Measurements from ENCODE around the gene NKD1. TPM values are rescaled to one million over a fixed set of nuclear protein-coding genes. Genes with fewer than 3 reads are reported as not detected.

The NKD1 gene
- total RNA-seq, 1 donor from 2014 or later, result 2.4 TPM

DNA sequence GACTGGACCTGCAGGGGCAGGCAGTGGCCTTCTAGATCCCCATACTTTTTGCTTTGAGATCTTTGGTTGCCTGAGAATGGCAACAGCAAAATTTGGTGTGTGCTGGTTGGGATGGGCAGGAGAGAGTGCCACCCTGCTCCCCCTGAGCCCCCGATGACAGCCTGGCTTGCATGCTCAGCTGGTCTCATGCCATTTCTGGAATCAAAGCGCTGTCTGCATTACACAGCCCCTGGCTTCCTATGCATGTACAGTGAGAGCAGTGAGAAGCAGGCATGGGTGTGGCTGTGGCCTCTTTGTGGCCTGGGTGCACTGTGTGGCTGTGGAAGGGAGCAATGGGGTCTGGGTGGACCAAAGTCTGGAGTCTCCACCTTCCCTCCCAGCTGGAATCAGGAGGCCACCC lies 47.7 kb downstream of the NKD1 start:
- FAIRE-seq (no peak), DNase-seq (ENCODE audit: low spot score in 2 of 2) (no peak)

DNA sequence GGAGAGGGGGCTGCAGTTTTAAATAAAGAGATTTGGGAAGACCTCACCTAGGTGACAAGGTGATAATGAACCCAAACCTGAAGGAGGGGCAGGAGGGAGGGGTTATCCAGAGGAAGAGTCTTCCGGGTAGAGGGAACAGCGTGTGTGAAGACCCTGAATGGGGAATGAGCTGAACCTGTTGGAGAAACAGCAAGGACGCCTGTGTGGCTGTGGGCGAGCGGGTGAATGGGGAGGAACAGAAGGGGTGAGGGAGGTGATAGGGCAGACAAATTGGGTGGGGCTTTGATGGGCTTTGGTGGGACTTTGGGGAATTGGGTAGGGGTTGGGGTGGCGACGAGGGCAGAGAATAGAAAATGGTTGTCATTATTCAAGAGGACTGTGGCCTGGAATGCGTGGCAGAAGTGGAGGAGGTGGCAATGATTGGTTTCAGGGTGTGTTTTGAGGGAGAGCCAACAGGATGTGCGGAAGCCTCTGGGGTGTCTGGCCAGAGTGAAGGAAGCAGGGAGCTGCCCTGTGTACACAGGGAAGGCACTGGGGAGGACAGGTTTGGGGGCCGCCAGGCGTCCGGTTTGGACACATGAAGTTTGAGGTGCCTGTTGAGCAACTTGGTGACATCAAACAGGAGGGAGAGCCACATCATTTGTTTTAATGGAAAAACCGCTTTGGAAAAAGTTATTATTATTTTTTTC lies 48.7 kb downstream of the NKD1 start:
- no peak for DNase-seq (ENCODE audit: low spot score in 2 of 2)
- no peak for FAIRE-seq

DNA sequence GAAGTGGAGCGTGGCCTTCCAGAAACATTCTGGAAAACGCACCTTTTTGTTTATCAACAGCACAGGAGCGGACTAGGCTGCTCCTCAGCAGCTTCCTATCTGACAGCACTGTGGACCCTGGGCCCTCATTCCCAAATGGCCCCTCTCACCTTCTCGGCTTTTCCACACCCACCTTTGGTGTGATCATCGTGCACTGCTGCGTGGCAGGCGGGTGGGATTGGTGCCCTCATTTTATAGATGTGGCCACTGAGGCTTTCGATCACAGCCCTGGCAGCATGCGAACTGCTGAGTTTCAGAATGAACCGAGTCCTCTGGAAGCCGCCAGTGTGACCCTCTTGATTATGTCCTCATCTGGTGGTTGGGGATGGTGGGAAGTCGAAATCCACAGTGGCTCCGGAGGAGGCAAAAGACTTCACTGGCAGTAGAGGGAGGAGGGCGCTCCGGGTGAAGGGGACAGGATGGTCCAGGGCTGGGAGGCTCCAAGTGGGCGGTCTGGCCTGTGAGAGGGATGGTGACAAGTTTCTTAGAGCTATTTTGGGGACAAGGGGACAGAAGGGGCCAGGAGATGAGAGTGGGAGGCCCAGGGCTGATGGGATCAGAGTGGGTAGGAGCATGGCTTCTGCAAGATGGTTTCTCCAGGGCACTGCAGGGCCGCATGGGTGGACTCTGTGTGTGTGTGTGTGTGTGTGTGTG lies 49.5 kb downstream of the NKD1 start:
- FAIRE-seq (no peak), DNase-seq (ENCODE audit: low spot score in 2 of 2) (no peak)

DNA sequence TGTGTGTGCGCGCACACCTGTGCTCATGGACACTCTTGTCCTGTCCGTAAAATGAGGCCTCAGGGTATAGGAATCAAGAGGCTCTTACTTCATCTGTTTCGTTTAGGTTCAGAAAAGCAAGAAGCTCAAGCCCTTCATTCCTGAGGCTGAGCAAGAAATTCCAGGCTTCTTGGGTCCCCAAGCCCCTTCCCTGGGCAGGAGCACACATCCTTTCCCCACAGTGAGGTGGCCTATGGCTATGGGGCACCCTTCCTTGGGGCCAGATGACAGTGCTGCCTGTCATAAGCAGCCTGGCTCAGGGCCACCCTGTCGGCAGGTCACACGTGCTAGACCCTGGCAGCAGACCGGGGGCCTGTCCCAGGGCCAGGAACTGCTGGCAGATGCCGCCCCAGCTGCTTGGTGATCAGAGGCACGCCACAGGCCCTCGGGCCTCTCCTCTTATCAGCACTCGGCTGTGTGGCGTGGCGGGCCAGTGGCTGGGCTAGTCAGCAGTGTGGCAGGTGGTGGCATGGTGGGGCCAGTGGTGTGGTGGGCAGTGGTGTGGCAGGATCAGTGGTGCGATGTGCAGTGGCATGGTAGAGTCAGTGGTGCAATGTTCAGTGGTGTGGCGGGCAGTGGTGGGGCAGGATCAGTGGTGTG lies 50.2 kb downstream of the NKD1 start:
- no peak for DNase-seq (ENCODE audit: low spot score in 2 of 2)
- FAIRE-seq, result no peak

DNA sequence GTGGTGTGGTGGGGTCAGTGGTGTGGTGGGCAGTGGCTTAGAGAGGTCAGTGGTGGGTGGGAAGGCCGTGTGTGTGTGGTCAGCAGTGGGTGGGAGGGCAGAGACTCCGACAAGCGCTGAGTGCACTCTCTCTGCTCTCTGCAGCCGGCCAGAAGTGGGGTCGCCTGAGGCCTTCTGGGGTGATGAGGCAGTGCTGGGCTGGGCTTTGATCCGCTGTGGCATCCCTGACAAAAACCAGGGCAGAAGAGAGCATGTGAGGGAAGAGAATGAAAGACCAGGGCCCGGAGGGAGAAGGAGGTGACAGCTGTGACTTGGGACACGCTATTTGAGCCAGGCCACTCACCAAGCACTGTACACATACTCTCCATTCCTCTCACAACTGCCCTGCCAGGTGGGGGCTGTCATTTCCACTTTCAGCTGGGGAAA lies 50.8 kb downstream of the NKD1 start:
- DNase-seq (ENCODE audit: low spot score in 2 of 2), result no peak
- no peak for FAIRE-seq

DNA sequence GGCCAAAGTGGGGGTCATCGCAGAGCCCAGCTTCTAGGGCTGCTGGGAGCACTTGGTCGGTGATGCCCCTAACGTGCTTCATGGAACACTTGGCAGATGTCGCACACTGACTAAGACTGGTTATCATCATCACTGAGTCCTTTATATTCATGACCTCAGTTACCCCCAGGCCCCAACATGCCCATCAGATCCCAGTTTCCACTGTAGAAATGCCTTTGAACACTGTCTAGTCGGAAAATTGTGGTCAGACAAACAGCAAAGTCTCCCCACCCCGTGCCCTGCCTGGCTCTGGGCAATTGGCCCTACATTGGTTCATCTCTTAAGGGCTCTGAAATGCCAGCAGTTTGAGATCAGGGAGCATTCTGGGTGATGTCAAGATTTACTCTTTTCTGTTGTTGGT lies 51.3 kb downstream of the NKD1 start:
- DNase-seq (ENCODE audit: low spot score in 2 of 2) (no peak), FAIRE-seq (no peak)

DNA sequence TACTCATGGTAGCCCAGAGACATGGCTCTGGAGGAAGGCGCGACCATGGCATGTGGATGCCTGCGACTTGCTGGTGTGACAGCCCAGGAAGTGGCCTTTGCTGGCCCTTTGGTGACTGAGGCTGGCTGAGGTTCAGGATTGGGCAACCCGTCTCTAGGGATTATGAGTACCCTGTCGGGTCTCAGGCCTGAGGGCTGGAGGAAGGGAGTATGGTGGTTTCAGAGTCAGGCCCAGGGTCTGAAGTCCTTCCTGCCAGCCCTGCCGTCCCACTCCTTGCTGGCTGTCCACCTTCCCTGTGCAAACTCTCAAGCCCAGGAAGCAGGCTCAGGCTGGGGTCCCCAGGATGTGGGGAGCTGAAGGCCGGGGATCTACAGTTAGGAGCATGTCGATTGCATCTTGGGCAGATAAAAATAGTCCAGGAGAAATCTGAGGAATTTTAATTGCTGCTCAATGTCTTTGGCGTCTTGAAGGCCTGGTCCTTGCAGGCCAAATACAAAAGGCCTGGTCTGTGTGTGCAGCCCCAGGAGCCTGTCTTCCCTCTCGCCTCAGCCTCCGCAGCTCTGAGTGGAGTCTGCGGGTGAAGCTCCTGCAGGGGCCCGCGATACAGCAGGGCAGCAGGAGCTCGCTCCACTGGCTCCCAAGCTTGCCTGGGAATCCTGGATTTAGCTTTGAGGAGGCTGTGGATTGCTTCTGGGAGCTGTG lies 52.5 kb downstream of the NKD1 start:
- FAIRE-seq, result no peak
- DNase-seq (ENCODE audit: low spot score in 2 of 2), result no peak

DNA sequence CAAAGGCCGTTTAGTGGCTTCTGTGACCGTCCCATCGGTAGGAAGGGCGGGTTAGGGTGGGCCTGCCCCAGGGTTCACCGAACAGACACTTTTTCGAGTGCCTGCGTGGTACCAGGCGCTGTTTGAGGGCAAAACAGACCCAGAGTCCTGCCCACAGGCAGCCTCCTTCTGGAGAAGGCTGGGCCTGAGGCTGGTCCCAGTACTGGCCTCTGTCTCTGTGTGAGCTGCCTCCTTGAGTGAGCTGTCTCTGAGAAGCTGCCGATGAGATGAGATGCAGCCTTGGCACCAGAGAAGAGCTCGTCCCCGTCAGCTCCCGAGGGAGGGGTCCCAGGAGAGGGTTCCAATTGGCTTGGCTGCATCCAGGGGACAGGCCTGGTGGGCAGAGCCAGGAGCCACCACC lies 53.1 kb downstream of the NKD1 start:
- FAIRE-seq (no peak), DNase-seq (ENCODE audit: low spot score in 2 of 2) (no peak)

DNA sequence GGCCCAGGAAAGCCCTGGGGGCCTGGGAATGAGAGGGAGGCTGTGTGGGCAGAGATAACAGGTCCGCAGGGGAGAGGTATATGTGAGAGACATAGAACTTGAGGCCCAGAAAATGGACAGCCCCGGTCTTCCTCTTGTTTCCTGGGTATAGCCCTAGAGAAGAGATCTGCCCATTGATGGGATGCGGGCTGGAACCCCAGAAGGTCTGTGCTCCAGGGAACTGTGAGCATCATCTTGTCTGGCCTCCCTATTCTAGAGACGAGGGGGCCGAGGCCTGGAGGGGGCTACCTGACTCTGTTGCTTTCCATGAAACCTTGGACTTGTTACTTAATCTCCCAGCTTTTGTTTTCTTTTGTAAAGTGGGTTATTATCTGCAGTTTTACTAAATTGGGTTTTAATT lies 53.9 kb downstream of the NKD1 start:
- FAIRE-seq (no peak), DNase-seq (ENCODE audit: low spot score in 2 of 2) (no peak)

DNA sequence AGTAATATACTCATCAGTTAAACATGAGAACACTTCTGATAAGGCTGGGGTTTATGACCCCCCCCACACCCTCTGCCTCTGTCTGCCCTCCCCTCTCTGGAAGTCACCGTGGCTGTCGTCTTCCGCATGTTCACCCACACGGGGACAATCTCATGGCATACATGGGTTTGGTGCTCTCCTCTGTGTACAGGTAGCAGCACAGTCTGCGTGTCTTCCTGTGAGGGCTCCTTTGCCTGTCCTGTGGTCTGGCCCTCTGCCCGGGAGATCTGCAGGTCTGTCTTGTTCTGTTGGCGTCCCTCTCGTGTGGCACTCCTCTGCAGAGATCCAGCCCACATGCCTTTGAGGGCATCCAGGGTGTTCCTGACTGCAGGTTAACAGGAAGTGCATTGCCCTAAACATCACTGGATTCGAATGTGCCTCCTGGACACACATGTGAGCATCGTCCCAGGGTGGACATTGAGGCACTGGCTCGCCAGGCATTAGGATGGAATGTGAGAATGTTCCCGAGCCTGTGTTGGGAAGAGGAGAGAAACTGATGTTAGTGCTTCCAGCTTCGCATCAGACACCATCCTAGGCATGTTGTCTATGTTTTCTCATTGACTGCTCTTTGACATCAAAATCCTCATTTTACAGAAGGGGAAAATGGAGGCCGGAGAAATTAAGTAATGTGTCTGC lies 54.5 kb downstream of the NKD1 start:
- no peak for FAIRE-seq

DNA sequence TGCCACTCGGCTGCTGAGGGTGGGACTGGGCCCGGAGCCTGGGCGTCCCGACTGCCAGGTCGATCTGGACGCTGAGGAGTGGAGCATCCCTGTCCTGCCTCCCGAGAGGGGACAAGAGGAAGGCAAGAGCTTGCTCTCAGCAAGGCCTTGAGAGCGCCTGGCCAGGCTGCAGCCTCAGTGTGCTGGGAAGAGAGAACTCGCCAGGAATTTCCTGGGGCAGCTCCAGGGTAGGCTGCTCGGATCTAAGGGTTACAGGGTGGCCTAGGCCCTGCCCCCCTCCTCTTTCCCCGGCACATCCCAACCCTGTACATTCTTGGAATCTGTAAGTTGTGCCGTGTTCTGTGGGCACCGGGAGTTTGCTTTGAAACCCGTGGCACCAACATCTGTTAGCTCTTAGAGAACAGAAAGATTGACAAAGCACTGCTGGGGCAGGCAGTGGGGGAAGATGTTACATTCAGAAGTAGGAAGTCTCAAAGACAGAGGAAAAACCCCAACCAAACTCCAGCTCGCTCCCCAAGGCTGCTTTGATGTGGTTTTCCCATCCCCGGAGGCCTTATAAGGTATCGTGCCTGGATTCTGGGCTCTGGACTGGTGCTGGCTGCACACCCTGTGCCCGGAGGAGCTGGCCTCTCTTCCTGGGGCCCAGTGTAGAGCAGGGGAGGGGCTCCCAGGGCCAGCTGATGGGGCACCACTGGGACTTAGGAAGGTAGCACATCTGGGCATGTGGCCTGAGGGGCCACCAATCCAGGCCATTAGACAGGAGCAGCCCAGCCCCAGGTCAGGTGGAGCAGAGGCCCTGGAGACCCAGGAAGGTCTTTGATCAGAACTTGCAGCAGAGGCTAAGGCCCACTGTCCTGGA lies 55.2 kb downstream of the NKD1 start:
- no peak for DNase-seq (ENCODE audit: low spot score in 2 of 2)

More for the DNA sequence above, 54.5 kb downstream of the NKD1 start:
- no peak for DNase-seq (ENCODE audit: low spot score in 2 of 2)

DNA sequence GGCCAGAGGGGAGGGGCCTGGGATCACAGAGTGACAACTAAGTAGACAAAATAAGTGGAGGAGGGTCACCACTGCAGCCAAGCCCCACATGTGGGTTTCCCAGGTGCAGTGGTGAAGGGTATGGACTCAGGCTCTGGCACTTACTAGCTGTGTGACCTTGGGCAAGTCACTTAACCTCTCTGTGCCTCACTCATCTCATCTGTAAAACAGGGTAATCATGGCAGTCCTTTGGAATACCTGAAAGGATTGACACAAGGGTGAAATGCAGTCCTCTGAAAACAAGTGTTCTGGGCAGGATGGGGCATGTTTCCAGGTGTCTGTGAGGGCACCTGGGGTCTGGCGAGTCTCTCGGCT lies 55.8 kb downstream of the NKD1 start:
- DNase-seq (ENCODE audit: low spot score in 2 of 2), result no peak
- FAIRE-seq, result no peak

More for the DNA sequence above, 55.2 kb downstream of the NKD1 start:
- FAIRE-seq, result no peak

DNA sequence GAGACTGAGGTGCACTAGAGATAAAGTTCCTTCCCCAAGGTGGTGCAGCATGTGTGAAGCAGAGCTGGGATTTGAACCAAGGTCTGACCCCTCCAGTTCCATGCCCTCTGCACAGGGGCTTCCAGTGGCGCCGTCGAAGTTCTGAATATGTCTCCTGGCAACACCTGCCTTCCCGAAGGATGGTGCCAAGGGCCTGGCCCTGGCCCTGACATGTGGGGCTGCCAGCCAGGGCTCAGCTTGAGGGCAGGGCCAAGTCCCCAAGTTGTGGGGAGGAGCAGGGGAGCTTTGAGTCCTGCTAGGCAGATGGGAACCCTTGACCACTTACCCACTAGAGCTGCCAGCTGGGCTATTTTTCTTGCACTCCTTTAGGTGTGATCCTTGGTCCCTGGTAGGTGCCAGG lies 56.4 kb downstream of the NKD1 start:
- no peak for DNase-seq (ENCODE audit: low spot score in 2 of 2)
- FAIRE-seq, result no peak

DNA sequence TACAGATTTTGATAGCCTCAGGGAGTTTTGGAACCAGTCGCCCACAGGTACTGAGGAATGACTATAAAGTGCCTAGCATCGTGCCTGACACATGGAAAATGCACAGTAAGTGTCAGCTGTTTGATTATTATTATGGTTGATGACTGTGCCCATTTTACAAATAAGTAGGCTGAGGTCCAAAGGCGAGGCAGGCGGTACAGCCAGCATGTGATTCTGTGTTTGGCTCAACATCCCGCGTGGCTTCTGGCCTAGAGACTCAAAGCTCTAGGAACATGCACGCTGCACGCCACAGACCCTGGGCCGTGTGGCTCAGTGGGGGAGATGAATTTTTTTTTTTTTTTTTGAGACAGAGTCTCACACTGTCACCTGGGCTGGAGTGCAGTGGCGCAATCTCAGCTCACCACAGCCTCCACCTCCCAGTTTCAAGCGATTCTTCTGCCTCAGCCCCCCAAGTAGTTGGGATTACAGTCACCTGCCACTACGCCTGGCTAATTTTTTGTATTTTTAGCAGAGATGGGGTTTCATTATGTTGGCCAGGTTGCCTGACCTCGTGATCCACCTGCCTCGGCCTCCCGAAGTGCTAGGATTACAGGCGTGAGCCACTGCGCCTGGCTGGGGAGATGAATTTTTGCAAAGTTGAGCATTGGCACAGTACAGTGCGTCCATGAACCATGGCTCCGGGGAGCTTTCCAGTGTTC lies 57.7 kb downstream of the NKD1 start:
- DNase-seq (ENCODE audit: low spot score in 2 of 2) (no peak), FAIRE-seq (no peak)

DNA sequence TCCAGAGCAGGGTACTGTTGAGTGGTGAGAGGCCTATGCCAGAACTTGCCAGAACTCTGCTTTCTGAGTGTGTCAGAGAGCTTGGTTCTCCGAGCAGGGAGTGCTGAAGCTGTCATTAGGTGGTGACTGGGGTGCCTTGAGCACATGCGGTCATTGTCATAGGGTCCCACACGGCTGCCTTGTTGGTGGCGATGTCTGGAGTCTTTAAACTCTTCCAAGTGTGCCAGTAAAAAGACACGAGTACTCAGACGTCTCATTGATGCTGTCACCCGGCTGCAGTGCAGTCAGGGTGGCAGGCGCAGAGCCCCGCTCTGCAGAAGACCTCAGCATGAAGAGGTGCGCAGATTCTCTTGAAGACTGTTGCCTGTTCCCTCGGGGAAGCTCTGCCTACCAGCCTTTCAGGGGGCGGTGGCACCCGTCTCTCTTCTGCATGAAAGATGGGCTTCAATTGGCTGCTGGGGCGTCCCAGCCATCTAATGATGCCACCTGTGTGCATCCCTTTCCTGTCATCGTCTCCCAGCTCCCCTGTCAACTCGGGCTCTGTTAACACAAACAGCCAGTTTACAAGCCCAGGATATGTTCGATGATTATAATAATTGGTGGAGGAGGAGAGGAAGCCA lies 58.3 kb downstream of the NKD1 start:
- no peak for DNase-seq (ENCODE audit: low spot score in 2 of 2)
- FAIRE-seq, result no peak

DNA sequence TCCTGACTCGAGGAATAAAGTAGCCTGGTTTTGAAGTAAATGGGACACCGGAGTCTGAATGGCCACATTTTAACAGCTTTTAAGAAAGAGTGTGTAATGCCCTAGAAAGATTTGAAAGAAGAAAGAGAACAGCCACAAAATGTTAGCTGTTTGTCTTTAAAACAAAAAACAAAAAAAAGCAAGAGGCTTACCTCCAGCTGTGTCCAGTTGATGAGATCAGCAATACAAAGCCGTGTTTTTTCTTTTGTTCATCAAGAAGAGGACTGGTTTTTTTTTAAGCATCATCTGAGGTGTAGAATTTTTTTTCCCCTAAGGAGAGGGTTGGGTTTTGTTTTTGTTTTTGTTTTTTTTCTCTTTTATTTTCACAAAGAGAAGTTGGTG lies 58.8 kb downstream of the NKD1 start:
- FAIRE-seq (no peak), DNase-seq (ENCODE audit: low spot score in 2 of 2) (no peak)

DNA sequence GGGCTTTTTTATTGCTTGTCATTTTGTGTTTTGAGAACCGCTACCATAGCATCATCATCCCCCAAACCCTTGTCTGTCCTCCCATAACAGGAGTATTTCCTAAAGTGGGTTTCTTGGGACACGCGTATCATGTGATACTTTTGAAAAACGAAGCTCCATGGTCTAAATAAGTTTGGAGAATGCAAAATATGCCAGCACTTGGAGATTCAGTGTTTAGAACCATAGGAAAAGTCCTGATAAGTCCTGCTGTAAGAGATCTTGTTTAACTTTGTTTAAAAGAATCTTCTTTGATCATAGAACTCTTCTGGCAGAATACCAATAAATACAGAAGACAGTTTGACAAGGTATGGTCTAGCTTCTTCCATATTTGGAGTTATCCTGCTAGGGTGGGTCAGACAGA lies 59.3 kb downstream of the NKD1 start:
- DNase-seq (ENCODE audit: low spot score in 2 of 2) (no peak), FAIRE-seq (no peak)

DNA sequence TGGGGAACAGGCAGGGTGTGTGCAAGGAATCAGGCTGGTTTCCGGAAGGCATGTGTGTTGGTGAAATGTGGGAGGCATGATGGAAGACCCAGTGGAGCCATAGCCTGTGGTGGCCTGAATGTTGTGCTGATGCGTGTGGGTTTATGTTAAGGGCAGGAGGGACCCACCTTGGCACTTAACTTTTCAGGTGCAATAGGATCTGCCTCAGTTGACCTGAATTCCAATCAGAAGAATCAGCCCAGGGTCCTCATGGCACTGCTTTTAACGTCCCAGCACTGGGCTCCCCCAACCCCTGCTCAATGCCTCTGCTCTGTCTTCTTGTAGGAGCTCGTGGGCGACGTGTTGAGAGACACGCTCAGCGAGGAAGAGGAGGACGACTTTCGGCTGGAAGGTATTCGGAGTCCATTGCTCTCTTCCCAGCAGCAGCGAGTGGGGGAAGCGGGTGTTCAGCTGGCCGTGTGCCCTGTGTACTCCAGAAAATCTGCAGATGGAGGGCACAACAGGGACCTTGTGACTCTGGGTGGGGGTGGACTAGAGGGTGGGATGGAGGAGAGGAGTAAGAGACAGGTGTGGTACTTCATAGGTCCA lies 59.9 kb downstream of the NKD1 start:
- FAIRE-seq (no peak), DNase-seq (ENCODE audit: low spot score in 2 of 2) (no peak)
